H9 (cell line): Measurements from ENCODE around the gene RMDN2. TPM values are rescaled to one million over a fixed set of nuclear protein-coding genes. Genes with fewer than 3 reads are reported as not detected.

Experiments used
- DNase-seq: peaks from one replicate; pipeline ENCODE4 v3.0.0-alpha.2; 2017
- H2AFZ ChIP-seq: one replicate; pipeline ENCODE4 v1.6.1; 2013; ENCODE audit warnings: mild to moderate bottlenecking, low read length, control low read depth, moderate library complexity
- H2AK5ac ChIP-seq: 2 replicates; pipeline ENCODE4 v1.6.1; 2013; ENCODE audit warnings: low read length, control low read depth, mixed read lengths; ENCODE audit not compliant: insufficient read length
- H2BK120ac ChIP-seq: one replicate; pipeline ENCODE4 v1.6.1; 2013; ENCODE audit warnings: low read depth, mild to moderate bottlenecking, low read length, control low read depth, inconsistent platforms; ENCODE audit not compliant: poor library complexity, severe bottlenecking
- H2BK12ac ChIP-seq: 2 replicates; pipeline ENCODE4 v1.6.1; 2013; ENCODE audit warnings: low read length, control low read depth, mixed read lengths, low read depth; ENCODE audit not compliant: insufficient read length
- H2BK15ac ChIP-seq: 2 replicates; pipeline ENCODE4 v1.6.1; 2013; ENCODE audit warnings: low read depth, low read length, control low read depth
- H2BK20ac ChIP-seq: one replicate; pipeline ENCODE4 v1.6.1; 2013; ENCODE audit warnings: low read depth, mild to moderate bottlenecking, low read length, control low read depth, inconsistent platforms; ENCODE audit not compliant: poor library complexity, severe bottlenecking
- H2BK5ac ChIP-seq: 2 replicates; pipeline ENCODE4 v1.6.1; 2013; ENCODE audit warnings: low read length, control low read depth, mixed read lengths; ENCODE audit not compliant: insufficient read length
- H3K14ac ChIP-seq: 2 replicates; pipeline ENCODE4 v1.6.1; 2013; ENCODE audit warnings: low read length, control low read depth; ENCODE audit not compliant: insufficient read depth
- H3K18ac ChIP-seq: 2 replicates; pipeline ENCODE4 v1.6.1; 2013; ENCODE audit warnings: low read depth, mild to moderate bottlenecking, mixed read lengths, low read length, control low read depth; ENCODE audit not compliant: insufficient read length
- H3K23ac ChIP-seq: 2 replicates; pipeline ENCODE4 v1.6.1; 2013; ENCODE audit warnings: low read length, control low read depth, mixed read lengths, low read depth; ENCODE audit not compliant: insufficient read length
- H3K23me2 ChIP-seq: 2 replicates; pipeline ENCODE4 v1.6.1; 2013; ENCODE audit warnings: low read depth, mild to moderate bottlenecking, mixed read lengths, low read length, control low read depth; ENCODE audit not compliant: insufficient read length, poor library complexity, severe bottlenecking
- H3K27ac ChIP-seq: 2 replicates; pipeline ENCODE4 v1.5.1; 2013; ENCODE audit warnings: low read length, control low read depth, mixed read lengths, low read depth; ENCODE audit not compliant: insufficient read length
- H3K27me3 ChIP-seq: 2 replicates; pipeline ENCODE4 v1.6.1; 2013; ENCODE audit warnings: low read length, control low read depth, inconsistent platforms; ENCODE audit not compliant: insufficient read depth
- H3K4ac ChIP-seq: 2 replicates; pipeline ENCODE4 v1.6.1; 2013; ENCODE audit warnings: low read depth, mild to moderate bottlenecking, control low read depth, inconsistent platforms, low read length, moderate library complexity
- H3K4me1 ChIP-seq: 2 replicates; pipeline ENCODE4 v1.6.1; 2013; ENCODE audit warnings: low read length, control low read depth, inconsistent platforms; ENCODE audit not compliant: insufficient read depth
- H3K4me2 ChIP-seq: 2 replicates; pipeline ENCODE4 v1.6.1; 2013; ENCODE audit warnings: low read length, control low read depth, mixed read lengths; ENCODE audit not compliant: insufficient read length, insufficient read depth
- H3K56ac ChIP-seq: 2 replicates; pipeline ENCODE4 v1.6.1; 2013; ENCODE audit warnings: low read depth, mild to moderate bottlenecking, mixed read lengths, low read length, control low read depth; ENCODE audit not compliant: insufficient read length
- H3K79me1 ChIP-seq: 2 replicates; pipeline ENCODE4 v1.6.1; 2013; ENCODE audit warnings: low read depth, mild to moderate bottlenecking, moderate library complexity, low read length, control low read depth, inconsistent platforms; ENCODE audit not compliant: insufficient read depth, poor library complexity, severe bottlenecking
- H3K79me2 ChIP-seq: 2 replicates; pipeline ENCODE4 v1.6.1; 2013; ENCODE audit warnings: low read length, control low read depth, inconsistent platforms; ENCODE audit not compliant: insufficient read depth
- H3K9ac ChIP-seq: 2 replicates; pipeline ENCODE4 v1.6.1; 2013; ENCODE audit warnings: low read length, control low read depth, mixed read lengths; ENCODE audit not compliant: insufficient read length; ENCODE audit errors: extremely low read depth
- H3K9me3 ChIP-seq: one replicate; pipeline ENCODE4 v1.6.1; 2013; ENCODE audit warnings: low read depth, low read length, inconsistent platforms; ENCODE audit not compliant: control insufficient read depth
- H3T11ph ChIP-seq: one replicate; pipeline ENCODE4 v1.6.1; 2013; ENCODE audit warnings: mild to moderate bottlenecking, low read length, control low read depth, inconsistent platforms
- H4K20me1 ChIP-seq: one replicate; pipeline ENCODE4 v1.6.1; 2013; ENCODE audit not compliant: control insufficient read depth, insufficient read length, insufficient read depth
- H4K5ac ChIP-seq: 2 replicates; pipeline ENCODE4 v1.6.1; 2013; ENCODE audit warnings: low read depth, mild to moderate bottlenecking, mixed read lengths, low read length, control low read depth; ENCODE audit not compliant: insufficient read length
- H4K8ac ChIP-seq: replicated peaks from 2 replicates; pipeline ENCODE4 v1.6.1; 2013; ENCODE audit warnings: low read length, control low read depth, mixed read lengths, low read depth; ENCODE audit not compliant: insufficient read length
- H4K91ac ChIP-seq: 2 replicates; pipeline ENCODE4 v1.6.1; 2013; ENCODE audit warnings: low read depth, mild to moderate bottlenecking, moderate library complexity, mixed read lengths, low read length, control low read depth; ENCODE audit not compliant: insufficient read length
- H3K27ac Mint-ChIP-seq, 3 experiments: 2 replicates in 2 of 3; 3 replicates in 1 of 3; pipeline ENCODE4 v1.8.0; 2020 to 2021; ENCODE audit warnings: mixed read lengths in 3 of 3, mild to moderate bottlenecking in 1 of 3, moderate library complexity in 1 of 3
- H3K27me3 Mint-ChIP-seq: 2 replicates; pipeline ENCODE4 v1.8.0; 2021; ENCODE audit warnings: low read depth, mild to moderate bottlenecking, moderate library complexity, mixed read lengths
- H3K36me3 Mint-ChIP-seq, 3 experiments: 2 replicates in 2 of 3; 3 replicates in 1 of 3; pipeline ENCODE4 v1.8.0; 2020 to 2021; ENCODE audit warnings: low read depth in 3 of 3, mixed read lengths in 3 of 3; ENCODE audit not compliant: insufficient read depth in 1 of 3
- H3K4me1 Mint-ChIP-seq, 2 experiments: 2 replicates each; pipeline ENCODE4 v1.8.0; 2020; ENCODE audit warnings: mixed read lengths in 2 of 2
- H3K4me3 Mint-ChIP-seq, 2 experiments: 2 replicates in 1 of 2; 3 replicates in 1 of 2; pipeline ENCODE4 v1.8.0; 2020 to 2021; ENCODE audit warnings: mild to moderate bottlenecking in 2 of 2, mixed read lengths in 2 of 2, moderate library complexity in 1 of 2
- H3K9me3 Mint-ChIP-seq, 2 experiments: 2 replicates in 1 of 2; 3 replicates in 1 of 2; pipeline ENCODE4 v1.8.0; 2020; ENCODE audit warnings: mild to moderate bottlenecking in 2 of 2, mixed read lengths in 2 of 2, moderate library complexity in 1 of 2
- CTCF ChIP-seq: fragments of 200-600 bp; sonication (generic); conservative IDR thresholded peaks from 3 replicates; pipeline ENCODE4 v1.8.0; 2021; ENCODE audit warnings: antibody characterized with exemption, mild to moderate bottlenecking
- WGBS: extraction: QIAGEN DNeasy Blood & Tissue Kit; methylation state at CpG from one replicate; pipeline ENCODE4 v1.1.7; 2013; ENCODE audit warnings: missing lambda C conversion rate, low lambda C conversion rate, mixed read lengths; ENCODE audit not compliant: insufficient read length; ENCODE audit errors: extremely low coverage; 5-methylcytosine and 5-hydroxymethylcytosine counted together
- total RNA-seq: library from RNA; stranded (reverse); gene quantifications from 2 replicates; pipeline ENCODE4 v1.2.1, GENCODE V29; 2021

The RMDN2 gene
- total RNA-seq, 1 experiment from 2014 or later = 2.8 TPM

DNA sequence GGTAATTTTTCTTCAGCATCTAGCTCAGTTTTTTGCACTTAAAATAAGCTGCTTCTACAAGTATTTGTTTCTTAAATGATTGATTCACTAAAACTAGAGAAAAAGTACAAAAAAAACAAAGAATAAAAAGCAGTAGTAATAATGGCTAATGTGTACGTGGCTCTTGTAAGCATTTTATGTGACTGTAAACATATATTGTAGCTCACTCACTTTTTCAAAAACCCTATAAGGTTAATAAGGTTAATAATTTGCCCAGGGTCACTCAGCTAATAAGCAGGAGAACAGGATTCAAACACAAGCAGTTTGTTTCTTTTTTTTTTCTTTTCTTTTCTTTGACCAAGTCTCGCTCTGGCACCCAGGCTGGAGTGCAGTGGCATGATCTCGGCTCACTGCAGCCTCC lies 67.5 kb downstream of the RMDN2 start:
- Mint-ChIP-seq H3K4me3 (no peak overlapping the region), H3K4me1 (peaks cover 8 to 12% of the 10 kb centered on the region in 2 experiments), H3K9me3 (peaks cover 0 to 2% of the 10 kb centered on the region in 2 experiments; a peak in 1 of 5 replicates), H3K36me3 (no peaks in the 10 kb centered on the region), H3K27ac (no peak overlapping the region), H3K27me3 (no peaks in the 10 kb centered on the region; the same call in 1 of the 2 replicates)
- Histone ChIP-seq H4K8ac (no peak overlapping the region), H2BK20ac (no peak overlapping the region), H3K14ac (no peak overlapping the region), H2BK12ac (no peak overlapping the region), H3K79me2 (no peaks in the 10 kb centered on the region), H4K20me1 (no peaks in the 10 kb centered on the region), H2BK5ac (no peak overlapping the region), H3K9ac (no peak overlapping the region), H3K4me2 (no peak overlapping the region), H2AFZ (no peak overlapping the region), H3K18ac (no peak overlapping the region), H3K27me3 (no peaks in the 10 kb centered on the region), H4K91ac (no peak overlapping the region), H3K56ac (no peak overlapping the region), H3K9me3 (no peaks in the 10 kb centered on the region), H2BK120ac (no peak overlapping the region), H3K79me1 (no peaks in the 10 kb centered on the region), H3K4ac (no peak overlapping the region), H2BK15ac (no peak overlapping the region), H3K23ac (no peak overlapping the region), H3K23me2 (no peaks in the 10 kb centered on the region), H3K4me1 (no peaks in the 10 kb centered on the region), H2AK5ac (no peak overlapping the region), H4K5ac (no peak overlapping the region), H3T11ph (no peak overlapping the region), H3K27ac (no peak overlapping the region)
- no CpG with 5 or more reads among the region's 3 CpGs for WGBS
- DNase-seq = no peak
- TF ChIP-seq CTCF = no peak
